Measurements from ENCODE around the gene DNAH11. TPM values are rescaled to one million over a fixed set of nuclear protein-coding genes. Genes with fewer than 3 reads are reported as not detected.

The DNAH11 gene
- total and polyA plus RNA-seq, 9 of the 15 experiments (the other 6 are each of a cell fraction or from before 2014, with no cell fraction given): under 0.01 TPM; not detected in 7

- no peak for TF ChIP-seq MEF2A (IDR thresholded peaks at IDR 0.05; ENCODE audit: control insufficient read depth, low read depth, low read length)
- TF ChIP-seq FOXP4 (CRISPR knock-in tag; IDR thresholded peaks at IDR 0.05; ENCODE audit: borderline replicate concordance): no peak
- no peak for TF ChIP-seq ELF4 (CRISPR knock-in tag; IDR thresholded peaks at IDR 0.05)
- TF ChIP-seq ZNF316 (IDR thresholded peaks at IDR 0.05): no peak
- TF ChIP-seq SMARCE1 (IDR thresholded peaks at IDR 0.05): no peak
- no peak for TF ChIP-seq KAT8 (IDR thresholded peaks at IDR 0.05; ENCODE audit: low read depth)
- TF ChIP-seq ARHGAP35 (IDR thresholded peaks at IDR 0.05; ENCODE audit: partially characterized antibody): no peak
- TF ChIP-seq STAT5B (CRISPR knock-in tag; IDR thresholded peaks at IDR 0.05): no peak
- TF ChIP-seq ELF1 (tag; IDR thresholded peaks at IDR 0.05): no peak
- no peak for TF ChIP-seq MCM3 (IDR thresholded peaks at IDR 0.05)
- TF ChIP-seq ZFPM2 (CRISPR knock-in tag; IDR thresholded peaks at IDR 0.05): no peak
- no peak for TF ChIP-seq E2F3 (CRISPR knock-in tag; IDR thresholded peaks at IDR 0.05)
- no peak for TF ChIP-seq XRCC5 (IDR thresholded peaks at IDR 0.05; ENCODE audit: low read depth, low read length)
- TF ChIP-seq KLF16 (IDR thresholded peaks at IDR 0.05): peak; percentile 73; the same call in 1 of the 2 replicates
- no peak for TF ChIP-seq ZZZ3 (IDR thresholded peaks at IDR 0.05)
- TF ChIP-seq ZNF174 (CRISPR knock-in tag; IDR thresholded peaks at IDR 0.05): no peak
- TF ChIP-seq, protein P1, sequence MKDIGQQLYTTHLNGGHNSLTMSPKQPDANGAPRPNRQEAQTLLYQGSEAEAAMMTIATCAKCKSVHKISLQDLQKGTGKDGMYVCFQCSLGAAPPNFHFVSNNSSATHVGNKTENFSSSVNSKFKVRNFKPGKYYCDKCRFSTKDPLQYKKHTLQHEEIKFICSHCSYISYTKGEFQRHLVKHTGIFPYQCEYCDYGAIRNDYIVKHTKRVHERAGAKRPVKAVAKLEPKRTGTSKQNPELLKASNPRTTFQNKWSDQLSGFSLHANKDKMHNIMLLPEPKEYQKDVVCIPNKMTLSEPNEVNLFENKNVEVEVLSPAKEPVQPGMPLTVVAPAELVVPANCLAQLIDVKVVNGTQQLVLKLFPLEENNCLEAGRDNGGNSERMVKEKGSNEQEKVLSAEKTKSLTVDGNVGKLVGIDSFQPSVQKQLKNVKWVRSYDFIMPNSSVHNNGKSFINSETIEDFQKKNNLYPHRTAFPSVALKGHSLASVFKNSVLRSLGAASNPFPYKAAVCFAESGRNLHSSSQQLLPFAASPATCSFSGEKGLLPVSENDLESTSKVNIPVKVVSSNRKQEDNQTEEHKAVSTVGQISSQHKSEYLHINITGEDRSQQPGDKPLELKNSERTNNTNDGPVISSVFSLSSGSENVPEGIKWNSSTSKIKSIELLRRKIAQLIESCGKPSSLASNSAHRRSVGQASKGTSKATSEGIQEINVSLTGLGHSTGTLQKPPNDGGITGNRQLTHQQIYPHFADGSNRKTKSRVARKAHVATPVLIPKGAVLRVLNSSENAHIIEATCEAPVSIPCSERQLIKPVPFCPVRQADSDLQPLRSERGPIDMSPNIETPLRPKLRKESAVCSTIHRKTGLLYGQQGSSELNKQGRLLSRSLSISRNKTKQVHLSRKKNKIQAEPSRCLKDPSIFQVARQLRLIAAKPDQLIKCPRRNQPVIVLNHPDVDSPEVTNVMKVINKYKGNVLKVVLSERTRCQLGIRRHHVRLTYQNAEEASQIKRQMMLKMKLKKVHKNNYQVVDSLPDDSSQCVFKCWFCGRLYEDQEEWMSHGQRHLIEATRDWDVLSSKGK (CRISPR knock-in tag; IDR thresholded peaks at IDR 0.05): no peak
- TF ChIP-seq CREB1 (IDR thresholded peaks at IDR 0.05): no peak
- TF ChIP-seq CREB1 (CRISPR knock-in tag; IDR thresholded peaks at IDR 0.05): no peak
- no peak for TF ChIP-seq KAT2B (IDR thresholded peaks at IDR 0.05; ENCODE audit: low read depth, low read length)
- TF ChIP-seq L3MBTL2 (IDR thresholded peaks at IDR 0.05): no peak
- no peak for TF ChIP-seq CBX1 (IDR thresholded peaks at IDR 0.05; ENCODE audit: low read depth)
- TF ChIP-seq SETDB1 (IDR thresholded peaks at IDR 0.05; ENCODE audit: low read length): no peak
- no peak for TF ChIP-seq GABPB1 (CRISPR knock-in tag; IDR thresholded peaks at IDR 0.05)
- no peak for TF ChIP-seq IRF2 (CRISPR knock-in tag; IDR thresholded peaks at IDR 0.05)
- no peak for TF ChIP-seq SREBF1 (IDR thresholded peaks at IDR 0.05; ENCODE audit: borderline replicate concordance, low read depth, low read length)
- TF ChIP-seq MEIS2 (IDR thresholded peaks at IDR 0.05; ENCODE audit: partially characterized antibody): peak; percentile 94
- 0 out of 2 replicates have a peak, but pooled peaks have one; percentile 43 for TF ChIP-seq GABPA (tag; conservative IDR thresholded peaks at IDR 0.05; ENCODE audit: low read depth)
- no peak for TF ChIP-seq BRD4 (IDR thresholded peaks at IDR 0.05)
These were observed 229.2 kb downstream of the DNAH11 start (continued) for GRCh38 chr7:21771906-21772610.

All from K562 (cell line).